Common myeloid progenitor, CD34-positive (primary cell): ENCODE measurements around the gene ELOVL7.
"Not testable (repeated sequence)": the region's sequence is repeated elsewhere in the genome, so short reads cannot be mapped to it uniquely, and the experiment has no call there.

Source experiments
- CTCF ChIA-PET: fragments of 350-600 bp; sonication (Branson Sonifier 250); formaldehyde crosslinking; loops from one replicate; lab custom pipeline; 2021; ENCODE audit warnings: antibody characterized with exemption; lab: Charles Lee
- POLR2A ChIA-PET: fragments of 350-600 bp; sonication (Branson Sonifier 250); formaldehyde crosslinking; loops from one replicate; lab custom pipeline; 2021; ENCODE audit warnings: antibody characterized with exemption; lab: Charles Lee
- DNase-seq, 3 donors: peaks; one replicate each; pipeline versions ENCODE4 v3.0.0 to v3.0.0-alpha.2; 2013
- H3K27ac ChIP-seq, 2 experiments: 1 replicate in 1 of 2; 2 replicates in 1 of 2; pipeline ENCODE4 v1.7.0; 2013; ENCODE audit warnings: inconsistent platforms in 2 of 2, low read length in 2 of 2, mild to moderate bottlenecking in 2 of 2, low read depth in 1 of 2, moderate library complexity in 1 of 2; ENCODE audit not compliant: severe bottlenecking in 2 of 2, insufficient read depth in 1 of 2, poor library complexity in 1 of 2
- H3K27me3 ChIP-seq, 5 experiments: replicated peaks in 2 of 5; 1 replicate in 3 of 5; 2 replicates in 2 of 5; pipeline versions ENCODE4 v1.6.1 to v1.7.0; 2013; ENCODE audit warnings: low read length in 4 of 5, mild to moderate bottlenecking in 2 of 5, moderate library complexity in 2 of 5, inconsistent platforms in 1 of 5; ENCODE audit not compliant: insufficient read depth in 5 of 5, control insufficient read depth in 4 of 5
- H3K36me3 ChIP-seq, 4 experiments: 1 replicate in 2 of 4; 2 replicates in 2 of 4; pipeline versions ENCODE4 v1.6.1 to v1.7.0; 2013; ENCODE audit warnings: low read length in 3 of 4, control low read depth in 1 of 4, mild to moderate bottlenecking in 1 of 4; ENCODE audit not compliant: control insufficient read depth in 4 of 4, insufficient read depth in 4 of 4
- H3K4me1 ChIP-seq, 4 experiments: 1 replicate in 3 of 4; 2 replicates in 1 of 4; pipeline versions ENCODE4 v1.6.1 to v1.7.1; 2013; ENCODE audit warnings: low read length in 3 of 4, mild to moderate bottlenecking in 3 of 4, control low read depth in 1 of 4, inconsistent platforms in 1 of 4, moderate library complexity in 1 of 4; ENCODE audit not compliant: control insufficient read depth in 4 of 4, insufficient read depth in 4 of 4; ENCODE audit errors: control extremely low read depth in 1 of 4
- H3K4me3 ChIP-seq, 7 experiments: 1 replicate in 4 of 7; 2 replicates in 3 of 7; pipeline versions ENCODE4 v1.5.1 to v1.7.0; 2013; ENCODE audit warnings: mild to moderate bottlenecking in 7 of 7, low read length in 6 of 7, moderate library complexity in 6 of 7, inconsistent platforms in 2 of 7, low read depth in 2 of 7, control low read depth in 1 of 7; ENCODE audit not compliant: insufficient read depth in 4 of 7, control insufficient read depth in 1 of 7; ENCODE audit errors: extremely low read depth in 1 of 7
- H3K9me3 ChIP-seq, 5 experiments: 1 replicate in 4 of 5; 2 replicates in 1 of 5; pipeline versions ENCODE4 v1.6.1 to v1.7.1; 2013; ENCODE audit warnings: low read length in 4 of 5, mild to moderate bottlenecking in 2 of 5, inconsistent platforms in 1 of 5, low read depth in 1 of 5, moderate library complexity in 1 of 5; ENCODE audit not compliant: control insufficient read depth in 4 of 5, insufficient read depth in 2 of 5; ENCODE audit errors: control extremely low read depth in 1 of 5
- WGBS: methylation state at CpG from one replicate; pipeline ENCODE4 v1.1.5; 2013; ENCODE audit not compliant: insufficient coverage; 5-methylcytosine and 5-hydroxymethylcytosine counted together

Gene ELOVL7

GRCh38 chr5:60822285-60822556 lies 21.8 kb downstream of the ELOVL7 start:
- no peak for DNase-seq
- POLR2A ChIA-PET = interaction anchor here (0.6 kb wide), 1 partner anchor 123 kb away, joined by 3 read pairs; no protein-coding TSS in a partner anchor
- Histone ChIP-seq H3K27me3 (no peaks in the 10 kb centered on the region), H3K27ac (peak overlapping the region in 1 of 2 experiments; percentile 71), H3K4me1 (peaks cover 5 to 30% (median 15%) of the 10 kb centered on the region in 4 experiments), H3K36me3 (no peaks in the 10 kb centered on the region), H3K4me3 (no peak overlapping the region), H3K9me3 (no peaks in the 10 kb centered on the region)
- CTCF ChIA-PET = interaction anchor here (1.7 to 2.7 kb wide), 2 partner anchors 13 to 21 kb away, joined by 4 to 8 read pairs; no protein-coding TSS in a partner anchor
- WGBS = 100% methylated on average over 1 of the region's 2 CpGs

- ChIA-PET CTCF (interaction anchor here (1.5 to 2.7 kb wide), 5 partner anchors 9 to 21 kb away, joined by 3 to 8 read pairs (median 4); no protein-coding TSS in a partner anchor), POLR2A (interaction anchor here (0.6 kb wide), 1 partner anchor 122 kb away, joined by 3 read pairs; no protein-coding TSS in a partner anchor)
These were observed 22.4 kb downstream of the ELOVL7 start for GRCh38 chr5:60821488-60822284.

GRCh38 chr5:60820593-60821487 lies 23.2 kb downstream of the ELOVL7 start:
- Histone ChIP-seq H3K9me3 (no peaks in the 10 kb centered on the region), H3K27ac (peak overlapping the region; percentile 42 to 71), H3K4me3 (peak overlapping the region in 1 of 7 experiments; percentile 6), H3K27me3 (no peaks in the 10 kb centered on the region), H3K4me1 (peaks cover 5 to 28% (median 15%) of the 10 kb centered on the region in 4 experiments), H3K36me3 (no peaks in the 10 kb centered on the region)
- CTCF ChIA-PET = interaction anchor here (1.0 to 2.7 kb wide), 6 partner anchors 8 to 134 kb away, joined by 3 to 8 read pairs (median 4); no protein-coding TSS in a partner anchor
- WGBS = 48% methylated on average over 7 of the region's 9 CpGs
- DNase-seq = peak; percentile 70 to 89 (median 76)
- POLR2A ChIA-PET = interaction anchor here (0.7 kb wide), 2 partner anchors 23 to 277 kb away, joined by 3 to 4 read pairs; no protein-coding TSS in a partner anchor

More at GRCh38 chr5:60821488-60822284, 22.4 kb downstream of the ELOVL7 start:
- DNase-seq = peak in 2 of 3 donors; percentile 10 to 21
- H3K27me3 ChIP-seq = no peaks in the 10 kb centered on the region
- H3K36me3 ChIP-seq = no peaks in the 10 kb centered on the region
- WGBS = 79% methylated on average over 2 of the region's 4 CpGs
- peak overlapping the region; percentile 42 to 71 for H3K27ac ChIP-seq
- no peaks in the 10 kb centered on the region for H3K9me3 ChIP-seq
- peak overlapping the region in 1 of 7 experiments; percentile 19 for H3K4me3 ChIP-seq
- H3K4me1 ChIP-seq = peaks cover 5 to 32% (median 15%) of the 10 kb centered on the region in 4 experiments

GRCh38 chr5:60816138-60816537 lies 27.9 kb downstream of the ELOVL7 start:
- H3K27me3 ChIP-seq, H3K9me3 ChIP-seq, H3K27ac ChIP-seq, H3K36me3 ChIP-seq, H3K4me3 ChIP-seq, DNase-seq: not testable (repeated sequence)
- H3K4me1 ChIP-seq = peaks cover 2 to 15% (median 9%) of the 10 kb centered on the region in 4 experiments
- WGBS = 100% methylated on average over 2 of the region's 5 CpGs
- ChIA-PET POLR2A (interaction anchor here (0.6 kb wide), 1 partner anchor 579 kb away, joined by 3 read pairs; no protein-coding TSS in a partner anchor), CTCF (interaction anchor here (0.6 to 1.5 kb wide), 2 partner anchors 91 to 117 kb away, joined by 3 to 5 read pairs; partner anchors contain the start of gene DEPDC1B)

GRCh38 chr5:60814498-60814897 lies 29.6 kb downstream of the ELOVL7 start:
- Histone ChIP-seq H3K4me1 (peaks cover 0 to 7% (median 0%) of the 10 kb centered on the region in 4 experiments), H3K36me3 (no peaks in the 10 kb centered on the region), H3K27me3 (no peaks in the 10 kb centered on the region), H3K4me3 (no peak overlapping the region), H3K27ac (no peak overlapping the region), H3K9me3 (no peaks in the 10 kb centered on the region)
- no CpG with 5 or more reads among the region's 2 CpGs for WGBS
- DNase-seq = no peak
- ChIA-PET CTCF (no interaction called here), POLR2A (no interaction called here)

- H3K4me1 ChIP-seq = peaks cover 0 to 7% (median 0%) of the 10 kb centered on the region in 4 experiments
- H3K36me3 ChIP-seq = no peaks in the 10 kb centered on the region
- no peak for DNase-seq
- no peak overlapping the region for H3K27ac ChIP-seq
- no peak overlapping the region for H3K4me3 ChIP-seq
- H3K27me3 ChIP-seq = no peaks in the 10 kb centered on the region
- no peaks in the 10 kb centered on the region for H3K9me3 ChIP-seq
- CTCF ChIA-PET = interaction anchor here (1.5 kb wide), 1 partner anchor 9 kb away, joined by 6 read pairs; no protein-coding TSS in a partner anchor
- POLR2A ChIA-PET = no interaction called here
These were observed 31.6 kb downstream of the ELOVL7 start for GRCh38 chr5:60812426-60812825.
